Tibial nerve (tissue), 3 donors: ENCODE measurements around the gene ROBO2.

ENCODE experiments used
- POLR2A ChIP-seq, 2 donors: fragments of 450-650 bp; IDR thresholded peaks; one replicate each; pipeline ENCODE4 v1.6.1; 2017; ENCODE audit warnings: antibody characterized with exemption in 2 of 2, mild to moderate bottlenecking in 2 of 2, moderate library complexity in 2 of 2
- TF ChIP-seq, protein P1 (sequence below), 5 experiments: fragments of 200-600 bp in 3 of 5; fragments of 450-650 bp in 2 of 5; sonication (generic) in 3 of 5; IDR thresholded peaks; one replicate each; pipeline ENCODE4 v1.5.1; 2016 to 2019; ENCODE audit warnings: antibody characterized with exemption in 5 of 5, mild to moderate bottlenecking in 3 of 5, moderate library complexity in 2 of 5

- TF ChIP-seq, protein P1, sequence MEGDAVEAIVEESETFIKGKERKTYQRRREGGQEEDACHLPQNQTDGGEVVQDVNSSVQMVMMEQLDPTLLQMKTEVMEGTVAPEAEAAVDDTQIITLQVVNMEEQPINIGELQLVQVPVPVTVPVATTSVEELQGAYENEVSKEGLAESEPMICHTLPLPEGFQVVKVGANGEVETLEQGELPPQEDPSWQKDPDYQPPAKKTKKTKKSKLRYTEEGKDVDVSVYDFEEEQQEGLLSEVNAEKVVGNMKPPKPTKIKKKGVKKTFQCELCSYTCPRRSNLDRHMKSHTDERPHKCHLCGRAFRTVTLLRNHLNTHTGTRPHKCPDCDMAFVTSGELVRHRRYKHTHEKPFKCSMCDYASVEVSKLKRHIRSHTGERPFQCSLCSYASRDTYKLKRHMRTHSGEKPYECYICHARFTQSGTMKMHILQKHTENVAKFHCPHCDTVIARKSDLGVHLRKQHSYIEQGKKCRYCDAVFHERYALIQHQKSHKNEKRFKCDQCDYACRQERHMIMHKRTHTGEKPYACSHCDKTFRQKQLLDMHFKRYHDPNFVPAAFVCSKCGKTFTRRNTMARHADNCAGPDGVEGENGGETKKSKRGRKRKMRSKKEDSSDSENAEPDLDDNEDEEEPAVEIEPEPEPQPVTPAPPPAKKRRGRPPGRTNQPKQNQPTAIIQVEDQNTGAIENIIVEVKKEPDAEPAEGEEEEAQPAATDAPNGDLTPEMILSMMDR (IDR thresholded peaks at IDR 0.05), result no peak
- no peak for TF ChIP-seq POLR2A (IDR thresholded peaks at IDR 0.05)
Observed at GRCh38 chr3:77530870-77531269, 491.0 kb downstream of the ROBO2 start.
